HepG2 (cell line): ENCODE results near the gene TRAPPC4. TPM values are rescaled to one million over a fixed set of nuclear protein-coding genes. Genes with fewer than 3 reads are reported as not detected.
A peak's percentile ranks its signal among the peaks of the same experiment; 100 is the strongest.

ENCODE experiments used
- ATAC-seq: fragments of 200-7000 bp; cut with Tn5 transposase; 3 replicates; pipeline ENCODE4 v1.9.1; 2020; ENCODE audit warnings: mild to moderate bottlenecking, moderate library complexity
- BruUV-seq: library from RNA; stranded (reverse); fragments of 400-500 nt; replicated peaks from 2 replicates; lab custom pipeline; 2021; lab: Mats Ljungman, UMichigan
- CTCF ChIA-PET: fragments of 300-600 bp; formaldehyde crosslinking; extraction: SDS; loops from one replicate; lab custom pipeline; 2021; ENCODE audit warnings: low total read pairs, inconsistent platforms, low intra/inter-chr PET ratio; lab: Yijun Ruan, JAX
- POLR2A ChIA-PET: fragments of 350-600 bp; sonication (Branson Sonifier 250); formaldehyde crosslinking; loops from one replicate; lab custom pipeline; 2020; ENCODE audit warnings: antibody characterized with exemption, inconsistent platforms; lab: Yijun Ruan, JAX
- DNase-seq: peaks from one replicate; pipeline ENCODE4 v3.0.0-alpha.2; 2015; ENCODE audit warnings: low spot score
- FAIRE-seq: peaks from 3 replicates; lab custom pipeline; 2011; peaks lifted over from hg19 to GRCh38; lab: Jason Lieb, UNC
- H2AFZ ChIP-seq: one replicate; pipeline ENCODE4 v1.6.1; 2011; ENCODE audit warnings: low read length, inconsistent platforms
- H3K27ac ChIP-seq: fragments of 300-600 bp; 3 replicates; pipeline ENCODE4 v1.8.0; 2011; ENCODE audit warnings: mixed run types, mild to moderate bottlenecking, mixed read lengths, low read length, inconsistent platforms; ENCODE audit not compliant: insufficient read depth; ENCODE audit errors: extremely low read length
- H3K27me3 ChIP-seq, 2 experiments: fragments of 200-600 bp in 1 of 2; 2 replicates in 1 of 2; 3 replicates in 1 of 2; pipeline versions ENCODE4 v1.6.0 to v1.8.0; 2011; ENCODE audit warnings: low read length in 2 of 2, mild to moderate bottlenecking in 2 of 2, moderate library complexity in 2 of 2, inconsistent platforms in 1 of 2; ENCODE audit not compliant: insufficient read depth in 2 of 2, control insufficient read depth in 1 of 2
- H3K36me3 ChIP-seq, 2 experiments: fragments of 200-600 bp in 1 of 2; replicated peaks in 1 of 2; 2 replicates in 1 of 2; 3 replicates in 1 of 2; pipeline versions ENCODE4 v1.5.1 to v1.8.0; 2011; ENCODE audit warnings: low read length in 2 of 2, inconsistent platforms in 1 of 2; ENCODE audit not compliant: insufficient read depth in 2 of 2, control insufficient read depth in 1 of 2
- H3K4me1 ChIP-seq: 2 replicates; pipeline ENCODE4 v1.5.1; 2012; ENCODE audit warnings: low read length, inconsistent platforms; ENCODE audit not compliant: insufficient read depth
- H3K4me2 ChIP-seq: 2 replicates; pipeline ENCODE4 v1.6.0; 2011; ENCODE audit warnings: low read depth, low read length, inconsistent platforms
- H3K4me3 ChIP-seq, 3 experiments: fragments of 200-600 bp in 1 of 3; sonication (generic), shearing (Covaris generic) in 1 of 3; replicated peaks in 1 of 3; 2 replicates each; pipeline ENCODE4 v1.5.1; 2011 to 2016; ENCODE audit warnings: low read length in 3 of 3, inconsistent platforms in 2 of 3, low read depth in 2 of 3, mild to moderate bottlenecking in 2 of 3, control low read depth in 1 of 3, mixed read lengths in 1 of 3; ENCODE audit not compliant: insufficient read depth in 1 of 3
- H3K79me2 ChIP-seq: one replicate; pipeline ENCODE4 v1.6.1; 2011; ENCODE audit warnings: low read length, inconsistent platforms; ENCODE audit not compliant: insufficient read depth
- H3K9ac ChIP-seq: 2 replicates; pipeline ENCODE4 v1.6.0; 2011; ENCODE audit warnings: mild to moderate bottlenecking, low read depth, low read length, inconsistent platforms; ENCODE audit not compliant: insufficient read depth
- H3K9me3 ChIP-seq: 2 replicates; pipeline ENCODE4 v1.5.1; 2012; ENCODE audit warnings: mild to moderate bottlenecking, low read length
- H4K20me1 ChIP-seq: 2 replicates; pipeline ENCODE4 v1.6.0; 2011; ENCODE audit warnings: inconsistent platforms, mild to moderate bottlenecking, low read length, moderate library complexity; ENCODE audit not compliant: insufficient read depth
- BATF2 ChIP-seq: sonication (generic); formaldehyde crosslinking; IDR thresholded peaks from 2 replicates; pipeline ENCODE4 v1.8.0; 2022; ENCODE audit warnings: mild to moderate bottlenecking, missing genetic modification reagents, moderate library complexity
- BHLHE40 ChIP-seq: IDR thresholded peaks from 2 replicates; pipeline ENCODE4 v1.6.1; 2011; ENCODE audit warnings: low read length, improper control_type of control experiment
- CC2D1A ChIP-seq: sonication (generic); formaldehyde crosslinking; IDR thresholded peaks from 2 replicates; pipeline ENCODE4 v1.8.1; 2023; ENCODE audit warnings: mild to moderate bottlenecking, missing genetic modification reagents
- CREM ChIP-seq, 2 experiments: sonication (generic) in 1 of 2; formaldehyde crosslinking in 1 of 2; IDR thresholded peaks; 2 replicates each; pipeline versions ENCODE4 v1.4.0 to v1.6.1; 2016 to 2020; ENCODE audit warnings: antibody characterized with exemption in 1 of 2, mild to moderate bottlenecking in 1 of 2, missing genetic modification reagents in 1 of 2
- HMG20B ChIP-seq: conservative IDR thresholded peaks from 2 replicates; pipeline ENCODE4 v1.6.1; 2016; ENCODE audit warnings: missing genetic modification reagents, missing compliant biosample characterization
- KAT7 ChIP-seq: IDR thresholded peaks from 2 replicates; pipeline ENCODE4 v1.6.1; 2018; ENCODE audit warnings: borderline replicate concordance, missing compliant biosample characterization
- NFKBIZ ChIP-seq: IDR thresholded peaks from 2 replicates; pipeline ENCODE4 v1.6.1; 2018; ENCODE audit warnings: missing genetic modification reagents, missing compliant biosample characterization
- PRDM10 ChIP-seq: sonication (generic); formaldehyde crosslinking; IDR thresholded peaks from 2 replicates; pipeline ENCODE4 v1.4.0; 2020; ENCODE audit warnings: low read depth, missing genetic modification reagents
- ZKSCAN1 ChIP-seq: fragments of 150-350 bp; IDR thresholded peaks from 2 replicates; pipeline ENCODE4 v1.6.1; 2014; ENCODE audit warnings: low read length
- ZNF256 ChIP-seq: sonication (generic); formaldehyde crosslinking; conservative IDR thresholded peaks from 2 replicates; pipeline ENCODE4 v1.4.0; 2020; ENCODE audit warnings: missing genetic modification reagents
- ZNF550 ChIP-seq: sonication (generic); formaldehyde crosslinking; IDR thresholded peaks from 2 replicates; pipeline ENCODE4 v1.4.0; 2020; ENCODE audit warnings: mild to moderate bottlenecking, missing genetic modification reagents, borderline replicate concordance
- WGBS: methylation state at CpG from one replicate; pipeline ENCODE4 v1.1.6; 2017; ENCODE audit warnings: low lambda C conversion rate; 5-methylcytosine and 5-hydroxymethylcytosine counted together
- in situ Hi-C: cut with HindIII; loops from 2 replicates; pipeline ENCODE4 v1.10.0; 2017; ENCODE audit warnings: low pct_unique_long_range_greater_than_20kb; ENCODE audit not compliant: extremely low pct_ligation_motif_present
- intact Hi-C: fragments of 100-400 bp; cut with micrococcal nuclease; formaldehyde crosslinking; loops from one replicate; pipeline ENCODE4 v1.10.0; 2022; ENCODE audit not compliant: unreplicated experiment
- polyA plus RNA-seq, 8 experiments: library from polyadenylated mRNA; depleted of rRNA in 3 of 8; stranded (reverse) in 7 of 8; unstranded in 1 of 8; fragments of >200 nt; fragmentation: Illumina TruSeq in 4 of 8; extraction: Trizol in 4 of 8; gene quantifications; 2 replicates each; pipeline versions ENCODE4 v1.2.1 to v1.2.3, GENCODE V29; 2011 to 2016; ENCODE audit warnings: low read depth in 4 of 8, missing spikeins in 1 of 8, mixed read lengths in 1 of 8; ENCODE audit not compliant: insufficient read depth in 1 of 8
- total RNA-seq, 5 experiments: library from RNA; depleted of rRNA; stranded (reverse); fragments of >200 nt; fragmentation: Illumina TruSeq; extraction: Trizol; gene quantifications; 2 replicates each; pipeline ENCODE4 v1.2.3, GENCODE V29; 2016; ENCODE audit warnings: low read depth in 1 of 5
- TF ChIP-seq, protein P1 (sequence below): sonication (generic); formaldehyde crosslinking; IDR thresholded peaks from 2 replicates; pipeline ENCODE4 v1.4.0; 2020; ENCODE audit warnings: mild to moderate bottlenecking, missing genetic modification reagents
- TF ChIP-seq, protein P2 (sequence below): IDR thresholded peaks from 2 replicates; pipeline ENCODE4 v1.6.1; 2016; ENCODE audit warnings: control low read depth

Gene TRAPPC4
- total and polyA plus RNA-seq, 2 of the 13 experiments (the other 11 are each of a cell fraction or from before 2014, with no cell fraction given) = 97.4 to 140 TPM

DNA sequence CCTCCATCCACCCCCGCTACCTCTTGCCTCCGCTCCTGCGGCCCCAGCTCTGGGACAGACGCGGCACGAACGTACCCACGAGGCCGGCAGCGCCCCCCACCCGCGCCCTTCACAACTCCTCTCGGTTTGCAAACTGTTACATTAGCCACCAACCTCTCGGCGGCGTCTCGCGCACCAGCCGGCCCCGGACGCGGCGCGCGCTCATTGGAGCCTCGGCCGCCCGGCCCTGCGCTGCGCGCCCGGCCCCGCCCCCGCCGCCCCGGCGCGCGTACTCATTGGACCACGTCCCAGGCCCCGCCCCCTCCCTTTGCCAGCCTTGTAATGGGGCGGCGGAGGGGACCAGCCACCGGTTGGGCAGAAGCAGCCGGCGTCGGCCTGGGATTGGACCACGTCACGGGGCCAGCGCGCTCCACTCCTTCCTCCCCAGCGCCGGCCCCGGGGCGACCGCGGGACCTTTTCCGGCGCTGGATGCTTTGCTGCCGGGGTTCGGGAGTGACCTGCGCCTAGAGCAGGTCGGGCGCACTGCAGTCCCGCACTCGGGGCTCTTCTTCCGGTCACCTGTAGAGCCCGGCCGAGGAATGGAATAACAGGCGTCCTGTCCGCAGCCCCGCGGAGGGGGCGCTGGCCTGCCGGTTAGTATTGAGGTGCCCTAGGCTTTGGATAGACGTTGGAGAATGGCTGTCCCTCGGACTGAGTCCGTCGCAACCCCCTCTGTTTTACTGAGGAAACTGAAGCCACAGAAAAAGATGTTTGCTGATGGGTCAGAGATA lies 38.6 kb downstream of the TRAPPC4 start, which contains the start of gene HYOU1:
HYOU1 (minus strand) TSS at position 206 of the 770 bp plus-strand sequence. CDS start 1,045 bp downstream, outside the sequence.
- intact Hi-C loops (loop anchor here (1.0 to 2.0 kb wide), 3 partner anchors 10 to 39 kb away; partner anchors contain the start of genes RPS25, TRAPPC4 and VPS11), in situ Hi-C loops (no loop called here)
- Histone ChIP-seq H3K79me2 (peaks cover 25% of the 10 kb centered on the region), H3K36me3 (peaks cover 20 to 32% of the 10 kb centered on the region in 2 experiments), H3K27ac (peak within 1 kb of the TSS; percentile 88), H2AFZ (no peak within 1 kb of the TSS), H4K20me1 (no peaks in the 10 kb centered on the region), H3K4me1 (peaks cover 23% of the 10 kb centered on the region), H3K9ac (peak within 1 kb of the TSS; percentile 99), H3K4me3 (peak within 1 kb of the TSS; percentile 75 to 87 (median 82)), H3K27me3 (no peaks in the 10 kb centered on the region), H3K9me3 (no peaks in the 10 kb centered on the region), H3K4me2 (peak within 1 kb of the TSS; percentile 88)
- DNase-seq (peak; percentile 93), FAIRE-seq (peak; percentile 15), ATAC-seq (peak; percentile 92)
- WGBS = under 1% methylated on average over 35 of the region's 79 CpGs
- no TSS peak for BruUV-seq
- CTCF ChIA-PET = no interaction called here
- POLR2A ChIA-PET = interaction anchor here (0.6 to 2.5 kb wide), 19 partner anchors 10 to 383 kb away, joined by 3 to 20 read pairs (median 4); partner anchors contain the start of genes CENATAC, DPAGT1, HMBS and RPS25
- TF ChIP-seq KAT7 = no peak
- peak; percentile 57; the same call in 1 of the 2 replicates for TF ChIP-seq CREM (IDR thresholded peaks at IDR 0.05)
- TF ChIP-seq CREM (CRISPR knock-in tag; IDR thresholded peaks at IDR 0.05) = no peak
- TF ChIP-seq HMG20B (CRISPR knock-in tag) = peak; percentile 30; the same call in 1 of the 2 replicates
- TF ChIP-seq CC2D1A = no peak
- TF ChIP-seq ZNF550 = no peak
- no peak for TF ChIP-seq BHLHE40
- TF ChIP-seq PRDM10 (CRISPR knock-in tag) = 0 out of 2 replicates have a peak, but pooled peaks have one; percentile 9
- TF ChIP-seq, protein P1, sequence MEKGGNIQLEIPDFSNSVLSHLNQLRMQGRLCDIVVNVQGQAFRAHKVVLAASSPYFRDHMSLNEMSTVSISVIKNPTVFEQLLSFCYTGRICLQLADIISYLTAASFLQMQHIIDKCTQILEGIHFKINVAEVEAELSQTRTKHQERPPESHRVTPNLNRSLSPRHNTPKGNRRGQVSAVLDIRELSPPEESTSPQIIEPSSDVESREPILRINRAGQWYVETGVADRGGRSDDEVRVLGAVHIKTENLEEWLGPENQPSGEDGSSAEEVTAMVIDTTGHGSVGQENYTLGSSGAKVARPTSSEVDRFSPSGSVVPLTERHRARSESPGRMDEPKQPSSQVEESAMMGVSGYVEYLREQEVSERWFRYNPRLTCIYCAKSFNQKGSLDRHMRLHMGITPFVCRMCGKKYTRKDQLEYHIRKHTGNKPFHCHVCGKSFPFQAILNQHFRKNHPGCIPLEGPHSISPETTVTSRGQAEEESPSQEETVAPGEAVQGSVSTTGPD (CRISPR knock-in tag) = no peak
- no peak for TF ChIP-seq BATF2 (CRISPR knock-in tag)
- TF ChIP-seq ZNF256 = no peak
- no peak for TF ChIP-seq NFKBIZ
- no peak for TF ChIP-seq ZKSCAN1
- TF ChIP-seq, protein P2, sequence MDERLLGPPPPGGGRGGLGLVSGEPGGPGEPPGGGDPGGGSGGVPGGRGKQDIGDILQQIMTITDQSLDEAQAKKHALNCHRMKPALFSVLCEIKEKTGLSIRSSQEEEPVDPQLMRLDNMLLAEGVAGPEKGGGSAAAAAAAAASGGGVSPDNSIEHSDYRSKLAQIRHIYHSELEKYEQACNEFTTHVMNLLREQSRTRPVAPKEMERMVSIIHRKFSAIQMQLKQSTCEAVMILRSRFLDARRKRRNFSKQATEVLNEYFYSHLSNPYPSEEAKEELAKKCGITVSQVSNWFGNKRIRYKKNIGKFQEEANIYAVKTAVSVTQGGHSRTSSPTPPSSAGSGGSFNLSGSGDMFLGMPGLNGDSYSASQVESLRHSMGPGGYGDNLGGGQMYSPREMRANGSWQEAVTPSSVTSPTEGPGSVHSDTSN (CRISPR knock-in tag) = no peak
